Measurements from ENCODE around the gene RGMA.

The RGMA gene

GRCh38 chr15:93127286-93127685, 38.3 kb upstream of the RGMA start:
- no peak for TF ChIP-seq CTCF (conservative IDR thresholded peaks at IDR 0.05; ENCODE audit: low read length)
- no peak overlapping the region for H3K4me3 ChIP-seq (ENCODE audit: low read length)
- no peak for DNase-seq (ENCODE audit: low read depth)

- no peak for DNase-seq (ENCODE audit: low read depth)
- no peak for TF ChIP-seq CTCF (conservative IDR thresholded peaks at IDR 0.05; ENCODE audit: low read length)
- no peak overlapping the region for H3K4me3 ChIP-seq (ENCODE audit: low read length)
These were observed 37.6 kb upstream of the RGMA start for GRCh38 chr15:93126599-93126998.

- H3K4me3 ChIP-seq (ENCODE audit: low read length), result no peak overlapping the region
- no peak for DNase-seq (ENCODE audit: low read depth)
- TF ChIP-seq CTCF (conservative IDR thresholded peaks at IDR 0.05; ENCODE audit: low read length), result no peak
These were observed 37.1 kb upstream of the RGMA start for GRCh38 chr15:93126148-93126547.

- TF ChIP-seq CTCF (conservative IDR thresholded peaks at IDR 0.05; ENCODE audit: low read length), result no peak
- H3K4me3 ChIP-seq (ENCODE audit: low read length), result no peak overlapping the region
- DNase-seq (ENCODE audit: low read depth), result no peak
These were observed 35.1 kb upstream of the RGMA start for GRCh38 chr15:93124126-93124525.

GRCh38 chr15:93121973-93122910, 33.2 kb upstream of the RGMA start:
- H3K4me3 ChIP-seq (ENCODE audit: low read length), result no peak overlapping the region
- no peak for TF ChIP-seq CTCF (conservative IDR thresholded peaks at IDR 0.05; ENCODE audit: low read length)
- no peak for DNase-seq (ENCODE audit: low read depth)

- no peak for DNase-seq (ENCODE audit: low read depth)
- H3K4me3 ChIP-seq (ENCODE audit: low read length), result no peak overlapping the region
- TF ChIP-seq CTCF (conservative IDR thresholded peaks at IDR 0.05; ENCODE audit: low read length), result no peak
These were observed 32.1 kb upstream of the RGMA start for GRCh38 chr15:93121107-93121506.

GRCh38 chr15:93118904-93119303, 29.9 kb upstream of the RGMA start:
- no peak for TF ChIP-seq CTCF (conservative IDR thresholded peaks at IDR 0.05; ENCODE audit: low read length)
- no peak overlapping the region for H3K4me3 ChIP-seq (ENCODE audit: low read length)
- no peak for DNase-seq (ENCODE audit: low read depth)

All from AG10803 (cell line).